Central memory CD4-positive, alpha-beta T cell (primary cell): ENCODE results near the gene SPAG6.
"Not testable (repeated sequence)": the region's sequence is repeated elsewhere in the genome, so short reads cannot be mapped to it uniquely, and the experiment has no call there.

Experiments used
- DNase-seq: peaks from one replicate; pipeline ENCODE4 v3.0.0; 2022

SPAG6 gene

GRCh38 chr10:22379059-22379458 is 33.8 kb downstream of the SPAG6 start:
- no peak for DNase-seq

- no peak for DNase-seq
Measured at GRCh38 chr10:22381262-22381661, 36.0 kb downstream of the SPAG6 start.

- DNase-seq, result no peak
Measured at GRCh38 chr10:22386503-22386902, 41.2 kb downstream of the SPAG6 start.

- no peak for DNase-seq
Measured at GRCh38 chr10:22389856-22390589, 44.7 kb downstream of the SPAG6 start.

GRCh38 chr10:22391600-22391999 is 46.3 kb downstream of the SPAG6 start:
- DNase-seq, result no peak

- not testable (repeated sequence) for DNase-seq
Measured at GRCh38 chr10:22396195-22396594, 50.9 kb downstream of the SPAG6 start.

- DNase-seq, result not testable (repeated sequence)
Measured at GRCh38 chr10:22406916-22407315, 61.6 kb downstream of the SPAG6 start.

- DNase-seq, result no peak
Measured at GRCh38 chr10:22410394-22410793, 65.1 kb downstream of the SPAG6 start.

GRCh38 chr10:22410846-22411245 is 65.5 kb downstream of the SPAG6 start:
- no peak for DNase-seq

- DNase-seq, result no peak
Measured at GRCh38 chr10:22414146-22414545, 68.8 kb downstream of the SPAG6 start.

GRCh38 chr10:22415072-22415471 is 69.8 kb downstream of the SPAG6 start:
- DNase-seq, result no peak

GRCh38 chr10:22417736-22418268 is 72.5 kb downstream of the SPAG6 start:
- DNase-seq, result no peak

- DNase-seq, result peak; percentile 31
Measured at GRCh38 chr10:22420787-22421517, 75.7 kb downstream of the SPAG6 start.

- no peak for DNase-seq
Measured at GRCh38 chr10:22426653-22427052, 81.4 kb downstream of the SPAG6 start.

- no peak for DNase-seq
Measured at GRCh38 chr10:22427101-22427500, 81.8 kb downstream of the SPAG6 start.

- DNase-seq, result no peak
Measured at GRCh38 chr10:22427890-22428571, 82.7 kb downstream of the SPAG6 start.

GRCh38 chr10:22429146-22429545 is 83.8 kb downstream of the SPAG6 start:
- DNase-seq, result no peak

GRCh38 chr10:22429981-22430421 is 84.7 kb downstream of the SPAG6 start:
- DNase-seq, result no peak

- DNase-seq, result no peak
Measured at GRCh38 chr10:22433875-22434274, 88.6 kb downstream of the SPAG6 start.

GRCh38 chr10:22434521-22434920 is 89.2 kb downstream of the SPAG6 start:
- DNase-seq, result no peak

- no peak for DNase-seq
Measured at GRCh38 chr10:22435650-22436049, 90.4 kb downstream of the SPAG6 start.

GRCh38 chr10:22436526-22436892 is 91.2 kb downstream of the SPAG6 start:
- DNase-seq, result no peak

GRCh38 chr10:22436893-22437619 is 91.8 kb downstream of the SPAG6 start:
- DNase-seq, result peak; percentile 87
